GM19238 (cell line): ENCODE data around the gene HSD17B10.
"Not testable (repeated sequence)": the region's sequence is repeated elsewhere in the genome, so short reads cannot be mapped to it uniquely, and the experiment has no call there.

Source experiments
- DNase-seq: peaks from one replicate; pipeline ENCODE4 v3.0.0; 2011; ENCODE audit warnings: low spot score; ENCODE audit not compliant: insufficient read length

Gene HSD17B10

GRCh38 chrX:53437206-53437605 lies 3.0 kb upstream of the HSD17B10 start:
- no peak for DNase-seq

DNA sequence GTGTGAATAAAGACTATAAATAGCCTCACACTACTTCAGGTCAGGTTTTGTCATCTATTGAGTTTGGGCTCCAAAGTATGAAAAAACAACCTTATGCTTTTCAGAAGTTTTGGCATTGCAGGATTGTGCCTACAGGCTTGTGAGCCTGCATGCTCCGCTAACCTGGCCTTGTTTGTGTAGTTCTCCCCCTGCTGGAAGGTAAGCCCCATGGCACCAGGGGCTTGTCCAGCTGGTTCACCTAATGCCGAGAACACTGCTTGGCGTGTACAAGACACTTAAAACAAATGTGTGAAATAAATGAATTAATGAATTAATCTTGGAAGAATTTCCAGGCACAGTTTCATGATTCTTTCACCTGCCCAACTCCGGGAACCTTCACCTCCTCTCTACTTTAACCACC lies 1.8 kb upstream of the HSD17B10 start:
- DNase-seq: peak; percentile 72

GRCh38 chrX:53430231-53430630 lies 3.9 kb downstream of the HSD17B10 start:
- DNase-seq: no peak

DNA sequence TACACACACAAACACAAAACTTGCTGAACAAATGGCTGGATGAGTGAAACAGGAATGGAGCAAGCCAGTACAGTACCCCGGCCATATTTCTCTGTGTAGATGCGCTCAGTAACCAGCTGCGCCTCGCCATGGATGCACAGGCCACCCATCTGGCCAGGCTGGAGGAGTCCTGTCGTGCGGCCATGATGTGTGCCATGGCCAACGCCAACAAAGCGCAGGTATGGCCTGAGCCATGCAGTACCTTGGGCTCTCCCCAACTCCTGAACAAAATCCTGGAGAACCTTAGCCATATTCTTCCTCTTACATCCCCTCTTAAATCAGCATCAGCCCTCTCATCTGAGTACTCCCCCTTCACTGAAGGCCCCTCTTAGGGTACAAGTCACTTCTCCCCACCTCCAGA lies 4.4 kb downstream of the HSD17B10 start:
- no peak for DNase-seq

DNA sequence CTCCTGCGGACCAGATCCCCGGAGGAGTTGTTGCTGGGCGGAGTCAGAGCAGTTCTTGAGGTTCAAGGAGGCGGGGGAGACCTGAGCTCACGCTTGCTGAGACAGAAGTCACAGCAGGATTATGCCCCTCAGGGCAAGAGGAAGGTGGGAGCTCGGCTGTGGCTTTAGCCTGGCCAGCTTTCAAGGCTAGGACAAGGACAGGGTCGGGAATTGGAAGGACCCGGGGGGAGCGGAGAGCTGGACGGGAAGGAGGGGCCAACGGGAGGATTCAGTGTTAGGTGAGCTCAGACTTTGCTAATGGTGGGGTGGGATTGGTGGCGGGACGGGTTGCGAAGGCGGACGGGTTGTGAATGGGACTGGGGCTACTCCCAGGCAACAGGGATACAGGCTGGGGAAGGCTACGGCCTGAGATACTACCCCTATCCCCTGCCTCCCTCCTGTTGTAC lies 11.3 kb downstream of the HSD17B10 start, which contains the start of gene RIBC1:
RIBC1 (plus strand) TSS at position 13 of the 446 bp plus-strand sequence. CDS start 3,404 bp downstream, outside the sequence.
- DNase-seq: no peak

- peak; percentile 96 for DNase-seq
Observed at GRCh38 chrX:53422086-53422860, 11.9 kb downstream of the HSD17B10 start, which contains the start of gene SMC1A. Gene SMC1A (minus strand): TSS chrX:53422654. CDS start chrX:53422600, 54 bp downstream.

GRCh38 chrX:53421772-53422085 lies 12.4 kb downstream of the HSD17B10 start:
- DNase-seq: no peak

DNA sequence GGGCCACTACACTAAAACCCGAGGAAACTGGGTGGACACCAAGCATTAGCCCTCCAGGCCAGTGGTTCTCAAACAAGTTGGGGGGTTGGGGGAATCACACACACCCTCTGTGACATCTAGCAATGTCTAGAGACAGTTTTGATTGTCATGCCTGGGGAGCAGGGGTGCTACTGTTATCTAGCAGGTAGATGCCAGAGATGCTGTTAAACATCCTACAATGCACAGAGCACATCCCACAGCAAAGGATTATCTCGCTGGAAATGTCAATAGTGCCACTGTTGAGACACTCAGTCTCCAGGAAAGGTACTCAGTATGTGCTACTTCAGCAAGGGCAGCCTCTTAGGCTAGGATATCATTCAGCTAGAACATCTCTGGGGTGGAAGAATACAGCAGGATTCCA lies 13.0 kb downstream of the HSD17B10 start:
- DNase-seq: no peak

DNA sequence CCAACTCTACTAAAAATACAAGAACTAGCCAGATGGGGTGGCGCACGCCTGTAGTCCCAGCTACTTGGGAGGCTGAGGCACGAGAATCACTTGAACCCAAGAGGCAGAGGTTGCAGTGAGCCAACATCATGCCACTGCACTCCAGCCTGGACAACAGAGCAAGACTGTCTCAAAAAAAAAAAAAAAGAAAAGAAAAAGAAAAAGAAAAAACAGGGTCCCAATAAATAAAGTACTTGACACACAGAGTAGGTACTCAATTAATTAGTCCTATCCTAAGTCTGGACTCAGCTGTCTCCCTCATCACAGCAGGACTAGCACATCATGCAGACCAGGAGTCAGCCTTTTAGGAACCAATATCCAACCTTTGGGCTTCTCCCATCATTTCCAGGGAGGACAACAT lies 13.8 kb downstream of the HSD17B10 start:
- not testable (repeated sequence) for DNase-seq

- no peak for DNase-seq
Observed at GRCh38 chrX:53412446-53412845, 21.7 kb downstream of the HSD17B10 start.

- no peak for DNase-seq
Observed at GRCh38 chrX:53403535-53403934, 30.6 kb downstream of the HSD17B10 start.

GRCh38 chrX:53398216-53398615 lies 36.0 kb downstream of the HSD17B10 start:
- DNase-seq: no peak

GRCh38 chrX:53395605-53396298 lies 38.4 kb downstream of the HSD17B10 start:
- no peak for DNase-seq

DNA sequence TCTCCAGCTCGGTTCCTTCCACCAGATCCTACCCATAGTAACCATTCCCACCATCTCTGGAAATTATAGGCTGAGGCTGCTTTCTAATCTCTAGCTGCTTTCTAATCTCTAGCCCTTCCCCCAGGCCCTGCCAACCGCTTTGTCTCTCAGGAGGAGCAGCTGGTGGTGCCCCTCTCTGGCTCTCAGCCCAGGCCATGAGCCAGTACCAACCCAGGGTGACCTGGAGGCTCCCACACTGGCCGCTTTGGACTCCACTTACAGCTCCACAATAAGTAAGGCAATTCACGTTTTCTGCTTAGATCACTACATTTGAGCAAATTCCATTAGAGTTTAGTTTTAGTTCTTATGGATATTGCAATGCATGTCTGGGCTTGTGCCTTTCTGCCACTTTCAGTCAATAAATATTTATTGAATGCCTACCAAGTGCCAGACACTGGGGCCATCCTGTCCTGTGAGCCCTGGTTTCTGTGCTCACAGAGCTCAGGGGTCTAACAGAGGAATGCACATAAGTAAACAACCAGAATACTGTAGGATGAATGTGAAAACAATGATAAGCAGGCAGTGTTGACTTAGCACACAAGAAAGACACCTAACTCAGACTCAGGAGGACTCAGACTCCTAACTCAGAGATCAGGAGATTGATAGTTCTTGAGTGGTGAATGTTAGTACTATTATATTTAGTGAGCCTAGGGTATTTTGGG lies 50.6 kb downstream of the HSD17B10 start:
- DNase-seq: no peak
